ENCODE results near the gene SLC25A5.

SLC25A5 gene

DNA sequence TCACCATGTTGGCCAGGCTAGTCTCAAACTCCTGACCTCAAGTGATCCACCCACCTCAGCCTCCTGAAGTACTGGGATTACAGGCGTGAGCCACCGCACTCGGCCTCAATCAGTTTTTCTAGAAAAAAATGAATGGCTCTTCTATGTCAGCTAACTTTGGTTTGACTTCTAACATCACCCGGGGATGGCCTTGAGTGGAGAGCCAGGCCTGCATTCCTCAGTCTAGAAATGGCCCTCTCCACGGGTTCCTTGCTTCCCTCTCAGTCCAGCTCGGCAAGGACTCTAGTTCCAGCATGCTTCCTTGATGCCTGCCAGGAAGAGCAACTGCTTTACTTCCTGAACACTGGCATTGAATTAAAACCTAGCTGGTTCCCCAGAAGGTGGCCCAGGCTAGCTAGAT lies 39.0 kb downstream of the SLC25A5 start:
- no peak for DNase-seq

DNA sequence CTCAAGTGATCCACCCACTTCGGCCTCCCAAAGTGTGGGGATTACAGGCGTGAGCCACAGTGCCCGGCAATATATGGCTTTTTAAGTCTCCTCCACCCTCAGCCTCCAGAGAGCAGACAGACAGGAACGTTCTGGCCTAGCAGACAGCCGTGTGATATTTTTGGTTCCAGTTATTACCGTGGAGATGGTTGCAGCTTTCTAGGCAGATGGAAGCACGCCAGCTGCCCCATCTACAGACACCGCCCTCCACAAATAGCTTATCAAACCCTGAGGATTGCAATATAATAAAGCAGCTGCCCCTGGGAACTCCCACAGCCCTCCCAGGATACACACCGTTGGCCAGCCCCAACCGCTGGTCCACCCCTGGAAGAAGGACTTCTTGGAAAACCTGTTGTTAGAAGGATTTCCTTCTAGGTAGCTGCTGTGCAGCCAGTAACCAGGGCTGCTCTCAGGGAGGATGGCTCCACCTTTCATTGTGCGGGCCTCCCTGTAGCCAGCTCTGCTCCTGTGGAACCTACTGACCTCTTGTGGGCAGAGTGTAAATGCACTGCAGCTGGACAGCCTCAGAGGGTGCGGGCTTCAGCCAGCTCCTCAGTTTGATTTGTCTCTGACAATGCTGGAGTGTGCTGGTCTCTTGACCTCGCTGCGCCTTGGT lies 44.0 kb downstream of the SLC25A5 start:
- peak; percentile 38 to 59 for DNase-seq

DNA sequence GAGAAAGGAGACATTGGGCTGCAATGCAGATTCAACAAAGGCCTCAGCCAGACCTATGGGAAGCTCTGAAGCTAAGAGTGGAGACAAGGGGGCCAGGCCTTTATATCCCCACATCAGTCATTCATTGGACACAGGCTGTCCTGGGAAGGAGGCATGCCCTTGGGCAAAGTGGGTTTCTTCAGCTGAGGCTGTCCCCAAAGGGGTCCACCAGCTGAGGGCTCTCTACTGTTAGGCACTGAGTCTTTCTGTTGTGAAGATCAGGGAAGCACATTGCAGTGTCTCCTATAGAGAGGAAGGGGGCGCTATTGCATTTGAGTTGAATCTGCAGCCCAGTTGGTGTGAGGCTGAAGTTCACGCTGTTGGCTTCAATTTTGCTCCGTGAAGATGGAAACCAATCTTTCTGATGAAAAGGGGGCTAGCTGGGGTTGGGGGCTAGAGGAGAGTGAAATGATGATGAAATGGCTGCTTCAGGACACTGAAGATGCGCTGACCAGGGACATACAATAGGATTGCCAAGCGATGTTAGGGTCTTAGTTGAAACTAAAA lies 48.0 kb downstream of the SLC25A5 start:
- DNase-seq = peak; percentile 49 to 75

DNA sequence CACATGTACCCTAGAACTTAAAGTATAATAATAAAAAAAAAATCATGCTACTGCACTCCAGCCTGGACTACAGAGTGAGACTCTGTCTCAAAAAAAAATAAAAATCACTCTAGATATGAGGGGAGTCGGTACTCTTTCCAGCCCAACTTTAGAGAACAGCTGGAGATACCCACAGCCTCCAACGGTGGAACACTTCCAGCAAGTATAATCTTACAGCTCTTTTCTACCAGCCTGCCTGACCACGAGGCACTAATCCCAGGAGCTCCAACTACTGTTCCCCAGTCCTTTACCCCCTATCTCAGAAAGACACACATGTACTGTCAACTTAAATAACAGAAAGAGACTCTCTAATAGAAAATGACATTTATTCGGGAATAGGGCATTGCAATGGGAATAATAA lies 50.1 kb downstream of the SLC25A5 start:
- DNase-seq = no peak

All from inflammatory macrophage treated with lipopolysaccharide for 1 hour (primary cell).